SK-N-SH treated with all-trans-retinoic acid at 6 μM for 48 hours (cell line): ENCODE results near the gene MACROD1.

Experiments
- ATAC-seq: fragments of 200-7000 bp; cut with Tn5 transposase; 3 replicates; pipeline ENCODE4 v1.9.1; 2020; ENCODE audit warnings: mild to moderate bottlenecking, moderate library complexity
- ARNTL ChIP-seq: fragments of 450-650 bp; formaldehyde crosslinking; IDR thresholded peaks from 2 replicates; pipeline ENCODE4 v1.5.0; 2020; ENCODE audit warnings: low read depth, mild to moderate bottlenecking, moderate library complexity, borderline replicate concordance
- CREB5 ChIP-seq: fragments of 250-450 bp; sonication (Bioruptor Pico); IDR thresholded peaks from 2 replicates; pipeline ENCODE4 v1.5.1; 2020; ENCODE audit warnings: low read depth, mild to moderate bottlenecking, moderate library complexity
- CSDC2 ChIP-seq: fragments of 250-450 bp; sonication (Bioruptor Pico); IDR thresholded peaks from 2 replicates; pipeline ENCODE4 v1.5.0; 2020; ENCODE audit warnings: mild to moderate bottlenecking, moderate library complexity
- CSRNP3 ChIP-seq: fragments of 250-450 bp; sonication (Bioruptor Pico); IDR thresholded peaks from 2 replicates; pipeline ENCODE4 v1.5.1; 2021; ENCODE audit warnings: mild to moderate bottlenecking, moderate library complexity
- GLIS3 ChIP-seq: fragments of 250-450 bp; sonication (Bioruptor Pico); IDR thresholded peaks from 2 replicates; pipeline ENCODE4 v1.5.0; 2020; ENCODE audit warnings: mild to moderate bottlenecking, moderate library complexity
- ISL1 ChIP-seq: fragments of 250-450 bp; sonication (Bioruptor Pico); IDR thresholded peaks from 2 replicates; pipeline ENCODE4 v2.1.2; 2022; ENCODE audit warnings: mild to moderate bottlenecking, moderate library complexity
- OSR1 ChIP-seq: fragments of 250-450 bp; sonication (Bioruptor Pico); IDR thresholded peaks from 2 replicates; pipeline ENCODE4 v1.8.0; 2022; ENCODE audit warnings: moderate library complexity, mild to moderate bottlenecking, inconsistent platforms
- PATZ1 ChIP-seq: fragments of 250-450 bp; sonication (Bioruptor Pico); IDR thresholded peaks from 2 replicates; pipeline ENCODE4 v1.8.0; 2020; ENCODE audit warnings: mild to moderate bottlenecking, moderate library complexity, borderline replicate concordance
- POU6F1 ChIP-seq: fragments of 250-450 bp; sonication (Bioruptor Pico); IDR thresholded peaks from 2 replicates; pipeline ENCODE4 v1.8.0; 2021; ENCODE audit warnings: low read depth, mild to moderate bottlenecking, moderate library complexity, borderline replicate concordance
- RARB ChIP-seq: fragments of 250-450 bp; sonication (Bioruptor Pico); IDR thresholded peaks from 2 replicates; pipeline ENCODE4 v1.8.0; 2021; ENCODE audit warnings: mild to moderate bottlenecking, moderate library complexity
- SNAI2 ChIP-seq: fragments of 250-450 bp; sonication (Bioruptor Pico); IDR thresholded peaks from 2 replicates; pipeline ENCODE4 v1.5.0; 2020; ENCODE audit warnings: mild to moderate bottlenecking, moderate library complexity
- TCF4 ChIP-seq: fragments of 250-450 bp; sonication (Bioruptor Pico); IDR thresholded peaks from 2 replicates; pipeline ENCODE4 v1.8.0; 2021; ENCODE audit warnings: mild to moderate bottlenecking, moderate library complexity, borderline replicate concordance
- TOX ChIP-seq: fragments of 250-450 bp; sonication (Bioruptor Pico); IDR thresholded peaks from 2 replicates; pipeline ENCODE4 v1.8.0; 2021; ENCODE audit warnings: mild to moderate bottlenecking, moderate library complexity, borderline replicate concordance
- TSHZ2 ChIP-seq: fragments of 250-450 bp; sonication (Bioruptor Pico); IDR thresholded peaks from 2 replicates; pipeline ENCODE4 v1.5.0; 2020; ENCODE audit warnings: mild to moderate bottlenecking, moderate library complexity
- ZFP30 ChIP-seq: fragments of 450-650 bp; formaldehyde crosslinking; IDR thresholded peaks from 2 replicates; pipeline ENCODE4 v1.5.0; 2022; ENCODE audit warnings: mild to moderate bottlenecking, moderate library complexity
- ZNF565 ChIP-seq: fragments of 450-650 bp; formaldehyde crosslinking; conservative IDR thresholded peaks from 2 replicates; pipeline ENCODE4 v1.5.0; 2020; ENCODE audit warnings: low read depth, mild to moderate bottlenecking, moderate library complexity
- ZNF8 ChIP-seq: fragments of 450-650 bp; formaldehyde crosslinking; IDR thresholded peaks from 2 replicates; pipeline ENCODE4 v1.5.0; 2020; ENCODE audit warnings: mild to moderate bottlenecking, moderate library complexity

The MACROD1 gene

GRCh38 chr11:64140082-64140481, 25.8 kb downstream of the MACROD1 start:
- TF ChIP-seq POU6F1 (CRISPR knock-in tag) (no peak), TOX (CRISPR knock-in tag) (no peak), TCF4 (CRISPR knock-in tag) (no peak), PATZ1 (CRISPR knock-in tag) (no peak), ZNF8 (CRISPR knock-in tag) (no peak), CSRNP3 (CRISPR knock-in tag) (no peak), OSR1 (CRISPR knock-in tag) (no peak), CSDC2 (no peak), ZFP30 (CRISPR knock-in tag) (no peak), GLIS3 (no peak), SNAI2 (CRISPR knock-in tag) (no peak), ISL1 (CRISPR knock-in tag) (no peak)
- no peak for ATAC-seq

- no peak for TF ChIP-seq CREB5 (CRISPR knock-in tag)
- TF ChIP-seq PATZ1 (CRISPR knock-in tag), result no peak
- TF ChIP-seq ZNF565, result no peak
- no peak for TF ChIP-seq ARNTL (CRISPR knock-in tag)
- TF ChIP-seq RARB (CRISPR knock-in tag), result no peak
- ATAC-seq, result no peak
Measured at GRCh38 chr11:64139049-64139448, 26.9 kb downstream of the MACROD1 start.

GRCh38 chr11:64138398-64138797, 27.5 kb downstream of the MACROD1 start:
- TF ChIP-seq SNAI2 (CRISPR knock-in tag), result no peak
- no peak for TF ChIP-seq TCF4 (CRISPR knock-in tag)
- no peak for TF ChIP-seq CREB5 (CRISPR knock-in tag)
- no peak for TF ChIP-seq TOX (CRISPR knock-in tag)
- TF ChIP-seq ZNF565, result no peak
- TF ChIP-seq ZNF8 (CRISPR knock-in tag), result no peak
- no peak for TF ChIP-seq TSHZ2 (CRISPR knock-in tag)
- no peak for TF ChIP-seq OSR1 (CRISPR knock-in tag)
- ATAC-seq, result no peak
